ENCODE data around the gene RAMP2. TPM values are rescaled to one million over a fixed set of nuclear protein-coding genes. Genes with fewer than 3 reads are reported as not detected.

The RAMP2 gene
- total and polyA plus RNA-seq, 2 of the 13 experiments (the other 11 are each of a cell fraction or from before 2014, with no cell fraction given): 1.4 to 5.2 TPM

- TF ChIP-seq CBX1 (IDR thresholded peaks at IDR 0.05; ENCODE audit: low read depth) (no peak), CENPT (CRISPR knock-in tag; IDR thresholded peaks at IDR 0.05; ENCODE audit: low read depth) (no peak), ZNF780A (CRISPR knock-in tag; IDR thresholded peaks at IDR 0.05) (no peak), ZNF512 (CRISPR knock-in tag; IDR thresholded peaks at IDR 0.05) (no peak), ZBTB4 (CRISPR knock-in tag; IDR thresholded peaks at IDR 0.05; ENCODE audit: borderline replicate concordance) (no peak), FOXA3 (CRISPR knock-in tag; IDR thresholded peaks at IDR 0.05) (no peak), SNRNP70 (IDR thresholded peaks at IDR 0.05; ENCODE audit: low read depth, low read length) (no peak), ZNF572 (CRISPR knock-in tag; IDR thresholded peaks at IDR 0.05) (no peak; the same call in 1 of the 2 replicates), ARHGAP35 (CRISPR knock-in tag; IDR thresholded peaks at IDR 0.05; ENCODE audit: borderline replicate concordance) (no peak), ZBTB7B (CRISPR knock-in tag; IDR thresholded peaks at IDR 0.05) (no peak), ZBTB20 (CRISPR knock-in tag; IDR thresholded peaks at IDR 0.05; ENCODE audit: borderline replicate concordance, low read depth) (no peak), SMYD3 (CRISPR knock-in tag; IDR thresholded peaks at IDR 0.05) (no peak), HINFP (CRISPR knock-in tag; IDR thresholded peaks at IDR 0.05; ENCODE audit: low read depth) (no peak), ZMYM3 (CRISPR knock-in tag; IDR thresholded peaks at IDR 0.05) (no peak), ZNF251 (CRISPR knock-in tag; IDR thresholded peaks at IDR 0.05) (no peak), ATF5 (CRISPR knock-in tag; IDR thresholded peaks at IDR 0.05; ENCODE audit: low read depth) (no peak), RXRA (CRISPR knock-in tag; IDR thresholded peaks at IDR 0.05) (no peak), KMT2B (CRISPR knock-in tag; IDR thresholded peaks at IDR 0.05) (no peak), RFX3 (CRISPR knock-in tag; IDR thresholded peaks at IDR 0.05) (no peak), RXRB (CRISPR knock-in tag; IDR thresholded peaks at IDR 0.05; ENCODE audit: borderline replicate concordance) (no peak), PRPF4 (IDR thresholded peaks at IDR 0.05; ENCODE audit: low read depth, low read length, poor library complexity, severe bottlenecking) (no peak)
Observed at GRCh38 chr17:42779304-42779935, 18.4 kb downstream of the RAMP2 start (continued).
